GM13977 (cell line): Measurements from ENCODE around the gene TM7SF2.

Experiments
- DNase-seq: peaks from one replicate; pipeline ENCODE4 v3.0.0; 2012; ENCODE audit warnings: low spot score
- in situ Hi-C: fragments of 300-500 bp; cut with MboI; formaldehyde crosslinking; loops from one replicate; pipeline ENCODE4 v1.12.0; 2022; ENCODE audit warnings: low sequenced_read_pairs, low pct_unique_long_range_greater_than_20kb, mixed read lengths, inconsistent platforms; ENCODE audit not compliant: unreplicated experiment
- TF ChIP-seq, protein P1 (sequence below): IDR thresholded peaks from 2 replicates; pipeline ENCODE4 v1.5.1; 2012; ENCODE audit warnings: mild to moderate bottlenecking, control low read depth; ENCODE audit not compliant: insufficient read depth; ENCODE audit errors: extremely low read depth, missing control alignments

TM7SF2 gene

DNA sequence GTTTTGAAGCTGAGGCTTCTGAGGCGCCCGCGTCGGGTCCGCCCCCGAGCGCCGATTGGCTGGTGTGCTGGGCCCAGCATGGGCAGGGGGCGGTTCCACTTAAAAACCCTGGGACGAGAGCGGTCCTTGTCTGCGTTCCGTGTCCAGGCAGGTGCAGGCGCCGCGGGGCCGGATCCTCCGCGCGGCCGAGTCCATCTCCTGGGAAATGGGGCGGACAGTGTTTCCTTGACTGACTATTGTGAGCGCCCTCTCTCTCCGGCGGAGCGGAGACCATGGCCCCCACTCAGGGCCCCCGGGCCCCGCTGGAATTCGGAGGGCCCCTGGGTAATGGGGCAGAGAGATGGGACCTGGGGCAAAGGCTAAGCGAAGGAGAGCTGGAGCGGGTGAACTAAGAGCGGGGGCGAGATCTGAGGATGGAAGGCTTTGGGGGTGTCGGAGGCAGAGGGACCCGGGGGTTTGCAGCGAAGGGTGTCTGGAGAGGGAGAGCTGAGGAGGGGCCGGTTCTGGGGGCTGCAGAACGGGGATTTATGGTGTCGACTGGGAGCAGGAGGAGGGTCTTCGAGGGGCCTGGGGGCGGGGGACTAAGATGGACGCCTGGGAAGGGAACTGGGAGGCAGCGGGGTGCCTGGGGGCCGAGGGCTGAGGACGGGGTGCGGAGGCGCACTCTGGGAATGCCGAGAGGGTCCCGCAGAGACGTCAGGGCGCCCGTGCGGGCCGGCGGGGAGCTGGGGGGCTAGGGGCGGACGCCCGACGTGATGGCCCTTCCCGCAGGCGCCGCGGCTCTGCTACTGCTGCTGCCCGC lies at the start of gene TM7SF2:
Gene TM7SF2 (plus strand): TSS at position 129 of the 802 bp plus-strand sequence. CDS start 144 bp downstream, at position 273.
- peak; percentile 99 for DNase-seq
- TF ChIP-seq, protein P1, sequence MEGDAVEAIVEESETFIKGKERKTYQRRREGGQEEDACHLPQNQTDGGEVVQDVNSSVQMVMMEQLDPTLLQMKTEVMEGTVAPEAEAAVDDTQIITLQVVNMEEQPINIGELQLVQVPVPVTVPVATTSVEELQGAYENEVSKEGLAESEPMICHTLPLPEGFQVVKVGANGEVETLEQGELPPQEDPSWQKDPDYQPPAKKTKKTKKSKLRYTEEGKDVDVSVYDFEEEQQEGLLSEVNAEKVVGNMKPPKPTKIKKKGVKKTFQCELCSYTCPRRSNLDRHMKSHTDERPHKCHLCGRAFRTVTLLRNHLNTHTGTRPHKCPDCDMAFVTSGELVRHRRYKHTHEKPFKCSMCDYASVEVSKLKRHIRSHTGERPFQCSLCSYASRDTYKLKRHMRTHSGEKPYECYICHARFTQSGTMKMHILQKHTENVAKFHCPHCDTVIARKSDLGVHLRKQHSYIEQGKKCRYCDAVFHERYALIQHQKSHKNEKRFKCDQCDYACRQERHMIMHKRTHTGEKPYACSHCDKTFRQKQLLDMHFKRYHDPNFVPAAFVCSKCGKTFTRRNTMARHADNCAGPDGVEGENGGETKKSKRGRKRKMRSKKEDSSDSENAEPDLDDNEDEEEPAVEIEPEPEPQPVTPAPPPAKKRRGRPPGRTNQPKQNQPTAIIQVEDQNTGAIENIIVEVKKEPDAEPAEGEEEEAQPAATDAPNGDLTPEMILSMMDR, result no peak
- in situ Hi-C loops, result no loop called here

DNA sequence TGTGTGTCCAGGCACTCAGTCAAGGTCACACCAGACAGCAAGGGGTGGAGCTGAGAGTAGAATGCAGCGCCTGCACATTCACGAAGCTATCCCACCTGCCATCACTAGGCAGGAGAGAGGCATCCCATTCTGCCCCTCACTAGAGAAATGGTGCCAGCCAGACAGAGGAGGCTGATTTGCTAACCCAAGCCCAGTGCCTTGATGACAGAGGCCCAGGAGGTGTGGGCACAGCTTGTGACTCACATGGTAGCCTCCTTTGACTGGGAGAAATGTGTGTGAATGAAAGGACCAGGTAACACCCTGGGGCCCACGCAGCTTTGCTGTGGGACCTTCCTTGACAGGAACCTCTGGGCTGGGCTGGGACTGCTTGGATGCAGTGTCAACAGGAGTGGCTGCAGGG lies 48.1 kb upstream of the TM7SF2 start:
- no peak for DNase-seq
- in situ Hi-C loops, result no loop called here
- TF ChIP-seq, protein P1, result no peak

DNA sequence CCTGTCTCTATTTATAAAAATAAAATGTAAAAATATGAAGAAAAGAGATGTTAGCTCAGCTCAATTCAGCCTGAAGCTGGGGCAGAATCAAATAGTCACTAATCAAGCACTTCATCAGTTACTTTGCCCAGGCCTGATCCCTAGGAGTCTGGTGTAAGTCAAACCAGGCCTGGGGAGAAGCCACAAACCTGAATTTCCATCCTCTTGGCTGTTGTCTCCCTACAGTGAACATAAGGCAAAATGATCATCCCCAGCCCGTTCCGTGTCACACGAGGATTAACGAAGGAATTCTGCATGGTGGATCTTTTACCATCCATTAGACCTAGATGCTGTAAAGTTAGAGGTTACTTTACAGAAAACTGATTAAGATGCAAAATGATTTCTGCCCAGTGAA lies 46.8 kb upstream of the TM7SF2 start:
- in situ Hi-C loops, result no loop called here
- TF ChIP-seq, protein P1, result no peak

DNA sequence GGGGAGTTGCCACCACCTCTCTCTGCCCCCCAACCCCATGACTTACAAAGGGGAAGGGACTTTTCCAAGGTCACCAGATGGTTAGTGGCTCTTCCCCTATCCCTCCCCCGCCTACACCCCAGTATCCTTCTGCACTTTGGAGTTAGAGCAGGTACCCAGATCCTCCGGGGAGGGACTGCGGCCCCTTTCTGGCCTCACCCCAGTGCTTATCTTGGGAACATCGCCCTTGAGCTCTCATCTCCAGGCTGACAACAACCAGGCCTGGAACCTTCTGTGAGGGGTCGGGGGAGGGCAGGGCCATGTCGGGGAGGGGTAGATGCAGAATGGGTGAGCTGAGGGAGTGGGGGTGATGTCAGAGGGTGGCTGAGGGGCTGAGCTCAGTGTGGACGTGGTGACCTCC lies 45.8 kb upstream of the TM7SF2 start:
- in situ Hi-C loops, result no loop called here
- no peak for DNase-seq
- TF ChIP-seq, protein P1, result no peak

More for the DNA sequence above, 46.8 kb upstream of the TM7SF2 start:
- DNase-seq, result no peak

DNA sequence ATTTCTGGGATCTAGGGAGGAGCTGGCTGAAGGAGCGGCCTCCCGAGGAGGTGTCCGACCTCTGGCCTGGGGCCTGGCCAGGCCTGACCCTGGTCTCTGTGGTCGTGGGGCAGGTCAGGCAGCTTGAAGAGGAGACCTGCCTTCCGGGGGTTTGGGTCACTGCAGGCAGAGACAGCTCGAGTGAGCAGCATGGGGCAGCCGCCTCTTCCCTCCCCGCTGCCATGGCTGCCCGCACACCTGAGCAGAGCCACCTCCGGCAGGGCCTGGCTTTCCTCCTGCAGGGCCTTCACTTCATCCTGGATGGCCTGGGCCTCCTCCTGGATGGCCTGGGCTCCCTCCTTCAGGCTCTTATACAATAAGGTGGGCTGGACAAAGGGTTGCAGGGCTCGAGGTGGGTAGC lies 45.4 kb upstream of the TM7SF2 start:
- no peak for DNase-seq
- in situ Hi-C loops, result no loop called here
- TF ChIP-seq, protein P1, result no peak

DNA sequence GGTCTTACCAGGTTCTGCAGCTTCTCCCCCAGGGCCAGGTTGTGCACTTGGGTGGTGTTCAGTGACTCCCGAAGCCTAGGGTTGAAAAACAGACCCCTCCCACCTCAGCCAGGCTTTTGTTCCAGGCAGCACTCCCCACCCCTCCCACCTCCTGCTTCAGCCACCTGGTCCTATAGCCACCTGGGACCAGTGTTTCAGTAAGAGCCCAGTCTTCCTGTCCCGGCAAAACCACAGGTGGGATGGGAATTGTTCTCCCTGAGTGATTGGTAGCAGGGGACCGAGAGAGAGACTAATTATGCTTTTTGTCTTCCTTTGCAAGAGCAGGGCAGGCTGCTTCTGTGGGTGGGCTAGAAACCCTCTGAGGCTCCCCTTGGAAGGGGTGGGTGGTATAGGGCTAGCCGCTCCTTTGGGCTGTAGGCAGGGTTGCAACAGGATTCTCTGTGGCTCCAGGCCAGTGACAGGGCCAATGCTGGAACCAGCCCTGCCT lies 44.8 kb upstream of the TM7SF2 start:
- in situ Hi-C loops, result no loop called here
- TF ChIP-seq, protein P1, result no peak
- DNase-seq, result no peak
